Measurements from ENCODE around the gene PLEKHG3.

PLEKHG3 gene

GRCh38 chr14:64766430-64767151, 62.4 kb downstream of the PLEKHG3 start:
- no peak for DNase-seq

- DNase-seq: no peak
Observed at GRCh38 chr14:64767215-64767964, 63.2 kb downstream of the PLEKHG3 start.

- DNase-seq: no peak
Observed at GRCh38 chr14:64768401-64769095, 64.3 kb downstream of the PLEKHG3 start.

GRCh38 chr14:64769096-64770020, 65.1 kb downstream of the PLEKHG3 start:
- no peak for DNase-seq

GRCh38 chr14:64770751-64771150, 66.5 kb downstream of the PLEKHG3 start:
- no peak for DNase-seq

- no peak for DNase-seq
Observed at GRCh38 chr14:64771161-64771560, 66.9 kb downstream of the PLEKHG3 start.

- no peak for DNase-seq
Observed at GRCh38 chr14:64772397-64772950, 68.2 kb downstream of the PLEKHG3 start.

GRCh38 chr14:64773046-64773445, 68.8 kb downstream of the PLEKHG3 start:
- DNase-seq: no peak

GRCh38 chr14:64773577-64773976, 69.4 kb downstream of the PLEKHG3 start:
- no peak for DNase-seq

GRCh38 chr14:64774272-64774671, 70.0 kb downstream of the PLEKHG3 start:
- DNase-seq: no peak

GRCh38 chr14:64775081-64775777, 71.0 kb downstream of the PLEKHG3 start:
- DNase-seq: no peak

- no peak for DNase-seq
Observed at GRCh38 chr14:64777461-64777860, 73.2 kb downstream of the PLEKHG3 start.

GRCh38 chr14:64778104-64778754, 74.0 kb downstream of the PLEKHG3 start:
- no peak for DNase-seq

GRCh38 chr14:64779472-64779871, 75.2 kb downstream of the PLEKHG3 start:
- DNase-seq: no peak

GRCh38 chr14:64782196-64782595, 78.0 kb downstream of the PLEKHG3 start:
- DNase-seq: no peak

- DNase-seq: no peak
Observed at GRCh38 chr14:64784006-64784405, 79.8 kb downstream of the PLEKHG3 start.

GRCh38 chr14:64786296-64787149, 82.3 kb downstream of the PLEKHG3 start:
- DNase-seq: no peak

GRCh38 chr14:64787619-64788018, 83.4 kb downstream of the PLEKHG3 start:
- DNase-seq: no peak

- no peak for DNase-seq
Observed at GRCh38 chr14:64788706-64789105, 84.5 kb downstream of the PLEKHG3 start.

GRCh38 chr14:64789696-64790095, 85.5 kb downstream of the PLEKHG3 start:
- DNase-seq: no peak

Data from activated T-cell treated with anti-CD3 and anti-CD28 coated beads, Interleukin-2, amount 50 U/mL, for 1 hour (primary cell).